SK-N-SH (cell line): Measurements from ENCODE around the gene SEC24B.

Experiments
- CTCF ChIP-seq: fragments of 200-600 bp; sonication (generic); IDR thresholded peaks from 2 replicates; pipeline ENCODE4 v1.6.1; 2017; ENCODE audit warnings: antibody characterized with exemption, mild to moderate bottlenecking, moderate library complexity
- EP300 ChIP-seq, 2 experiments: IDR thresholded peaks; 2 replicates each; pipeline versions ENCODE4 v1.4.0 to v1.6.1; 2012; ENCODE audit warnings: borderline replicate concordance in 1 of 2, low read depth in 1 of 2, low read length in 1 of 2

DNA sequence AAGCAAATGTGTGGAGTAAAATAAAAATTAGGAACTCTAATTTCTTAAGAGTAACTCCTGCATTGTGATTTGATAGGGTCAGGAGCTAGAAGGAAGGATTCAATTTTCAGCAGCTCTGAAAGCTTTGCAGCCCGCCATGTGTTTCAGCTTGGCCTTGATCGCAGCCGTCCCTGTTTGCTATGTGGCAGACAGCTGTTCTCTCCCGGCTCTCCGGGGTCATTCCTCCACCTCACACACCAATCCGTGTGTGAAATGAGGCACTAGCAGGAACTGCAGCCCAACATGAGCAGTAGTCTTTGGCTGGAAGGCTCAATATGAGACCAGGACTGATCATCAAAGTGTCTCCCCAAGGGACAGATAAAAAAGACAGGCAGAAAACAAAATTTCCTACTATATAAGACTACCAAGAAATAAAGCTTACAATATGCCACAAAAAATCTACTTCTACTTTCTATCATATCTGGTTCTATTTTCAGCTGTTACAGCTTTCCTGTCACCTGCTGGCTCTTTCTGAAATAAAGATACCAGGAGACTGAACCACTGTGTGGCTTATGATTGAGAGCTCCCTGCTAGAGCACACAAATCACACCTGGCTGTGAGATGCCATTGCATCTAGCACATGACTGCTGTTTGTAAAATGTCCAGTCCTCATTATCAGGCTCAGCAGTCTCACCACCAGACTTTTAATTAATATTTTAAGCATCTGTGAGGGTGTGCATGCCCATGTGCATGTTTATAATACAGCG, 44.1 kb upstream of the SEC24B start:
- TF ChIP-seq EP300 (IDR thresholded peaks at IDR 0.05; ENCODE audit: borderline replicate concordance in 1 of 2, low read depth in 1 of 2, low read length in 1 of 2) (no peak), CTCF (no peak)
